Measurements from ENCODE around the gene AKIP1.
"Not testable (repeated sequence)": the region's sequence is repeated elsewhere in the genome, so short reads cannot be mapped to it uniquely, and the experiment has no call there.

AKIP1 gene, protein sequence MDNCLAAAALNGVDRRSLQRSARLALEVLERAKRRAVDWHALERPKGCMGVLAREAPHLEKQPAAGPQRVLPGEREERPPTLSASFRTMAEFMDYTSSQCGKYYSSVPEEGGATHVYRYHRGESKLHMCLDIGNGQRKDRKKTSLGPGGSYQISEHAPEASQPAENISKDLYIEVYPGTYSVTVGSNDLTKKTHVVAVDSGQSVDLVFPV

DNA sequence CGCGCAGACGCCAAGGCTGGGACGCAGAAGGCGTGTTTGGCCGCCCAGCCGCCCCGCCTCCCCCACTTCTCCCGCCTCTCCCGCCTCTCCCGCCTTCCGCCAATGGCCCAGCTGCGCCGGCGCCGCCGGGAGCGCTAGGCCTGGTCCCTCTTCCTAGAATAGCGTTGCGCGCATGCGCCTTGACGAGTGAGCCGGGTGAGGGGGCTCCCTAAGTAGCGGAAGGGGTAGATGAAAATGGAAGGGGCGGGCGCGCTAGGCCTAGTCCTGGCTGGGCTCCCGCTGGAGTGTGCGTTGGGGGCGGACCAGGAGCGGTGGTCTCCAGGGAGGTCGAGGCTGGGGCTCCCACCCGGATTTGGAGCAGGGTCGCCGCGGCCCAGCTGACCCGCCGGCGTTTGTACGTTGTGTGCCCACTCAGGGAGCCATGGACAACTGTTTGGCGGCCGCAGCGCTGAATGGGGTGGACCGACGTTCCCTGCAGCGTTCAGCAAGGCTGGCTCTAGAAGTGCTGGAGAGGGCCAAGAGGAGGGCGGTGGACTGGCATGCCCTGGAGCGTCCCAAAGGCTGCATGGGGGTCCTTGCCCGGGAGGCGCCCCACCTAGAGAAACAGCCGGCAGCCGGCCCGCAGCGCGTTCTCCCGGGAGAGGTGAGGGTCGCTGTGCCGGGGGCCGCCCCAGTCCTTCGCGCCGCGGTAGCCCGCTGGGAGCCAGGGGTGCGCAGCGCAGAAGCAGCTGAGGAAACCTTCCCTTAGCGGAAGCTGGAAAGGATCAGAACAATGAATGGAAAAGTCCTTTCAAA lies at the start of gene AKIP1:
Gene AKIP1, plus strand, starts transcription at position 161 of the 795 bp plus-strand sequence. Its CDS starts 261 bp downstream, at position 422.
- DNase-seq (ENCODE audit: low spot score): peak; percentile 98

DNA sequence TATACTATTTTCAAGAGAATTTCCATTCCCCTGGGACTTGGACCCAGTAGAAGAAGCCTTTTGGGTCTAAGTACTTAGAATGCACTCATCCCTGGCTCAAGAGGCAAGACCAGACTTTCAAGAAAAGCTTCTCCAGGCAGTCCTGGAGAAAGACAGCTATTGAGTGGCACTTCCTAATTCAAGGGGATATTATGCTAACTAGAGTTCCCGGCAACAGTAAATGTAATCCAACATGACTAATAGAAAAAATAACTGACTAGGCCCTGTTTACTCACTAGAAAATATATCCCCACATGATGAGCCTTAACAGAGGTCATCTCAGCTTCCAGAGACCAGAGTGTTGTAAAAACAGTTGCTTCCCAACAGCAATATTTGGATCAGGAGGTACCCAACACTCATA lies 47.2 kb upstream of the AKIP1 start:
- DNase-seq (ENCODE audit: low spot score): no peak

DNA sequence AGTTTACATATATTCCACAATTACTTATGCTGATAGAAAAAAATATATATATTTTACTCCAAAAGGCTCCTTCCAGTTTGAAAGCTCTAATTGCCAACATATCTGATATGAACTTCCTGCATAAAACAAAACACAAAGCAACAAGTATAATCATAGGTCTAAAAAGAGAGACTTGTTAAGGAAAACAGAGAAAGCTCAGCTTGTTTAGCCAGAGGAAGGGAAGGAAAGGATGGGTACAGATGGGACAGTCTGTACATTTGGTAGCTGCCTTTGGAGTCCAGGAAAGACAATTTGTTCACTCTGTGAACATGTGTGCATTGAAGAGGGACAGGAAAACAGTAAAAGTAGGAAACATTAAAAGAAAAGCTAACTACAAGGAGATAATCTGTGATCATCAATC lies 45.7 kb upstream of the AKIP1 start:
- no peak for DNase-seq (ENCODE audit: low spot score)

DNA sequence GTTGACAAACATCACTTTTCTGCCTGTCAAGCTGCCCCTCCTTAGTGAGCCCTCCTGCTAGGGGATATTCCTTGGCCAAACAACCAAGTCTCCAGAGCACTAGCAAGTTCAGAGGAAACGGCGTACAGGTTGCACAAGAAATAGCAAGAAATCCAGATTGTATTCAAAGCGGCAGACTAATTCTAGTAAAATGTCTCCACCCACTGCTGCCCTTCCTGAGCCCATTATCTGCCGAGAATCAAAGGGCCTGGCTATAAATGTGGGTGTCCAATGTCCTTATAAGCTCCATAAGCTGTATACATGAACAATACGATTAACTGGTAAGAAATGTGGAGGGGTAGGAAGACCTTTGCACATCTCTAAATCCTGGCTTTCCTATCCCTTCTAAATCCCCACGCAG lies 44.0 kb upstream of the AKIP1 start:
- no peak for DNase-seq (ENCODE audit: low spot score)

DNA sequence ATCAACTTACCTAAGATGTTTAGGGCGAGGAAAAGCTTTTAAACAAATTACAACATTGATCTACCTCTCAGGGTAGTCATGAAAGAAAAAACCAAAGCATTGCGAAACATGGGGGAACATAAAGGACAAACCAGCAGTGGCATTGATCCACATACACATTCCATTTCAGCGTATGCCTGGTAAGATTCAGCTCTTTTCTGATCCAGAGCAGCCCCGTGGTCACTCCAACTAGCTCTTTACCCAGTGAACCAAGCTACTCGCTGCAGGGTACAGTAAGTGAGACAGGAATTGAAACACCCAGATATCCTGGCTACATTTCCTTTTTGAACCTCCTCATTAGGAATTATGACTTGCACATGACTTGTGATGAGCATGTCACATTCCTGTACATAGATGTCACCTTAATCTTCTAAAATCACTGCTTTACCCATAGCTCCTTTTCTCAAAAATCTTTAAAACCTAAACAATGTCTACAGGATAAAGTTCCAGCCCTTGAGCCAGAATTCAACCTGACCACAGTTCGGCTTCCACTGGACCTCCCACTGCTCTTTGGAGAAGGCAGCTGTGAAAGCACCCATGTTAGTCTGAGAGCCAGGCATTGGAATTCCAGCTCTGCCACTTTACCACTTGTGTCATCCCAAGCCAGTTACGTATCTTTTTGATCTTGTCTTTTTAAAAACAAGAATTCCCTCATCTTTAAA lies 42.9 kb upstream of the AKIP1 start:
- no peak for DNase-seq (ENCODE audit: low spot score)

DNA sequence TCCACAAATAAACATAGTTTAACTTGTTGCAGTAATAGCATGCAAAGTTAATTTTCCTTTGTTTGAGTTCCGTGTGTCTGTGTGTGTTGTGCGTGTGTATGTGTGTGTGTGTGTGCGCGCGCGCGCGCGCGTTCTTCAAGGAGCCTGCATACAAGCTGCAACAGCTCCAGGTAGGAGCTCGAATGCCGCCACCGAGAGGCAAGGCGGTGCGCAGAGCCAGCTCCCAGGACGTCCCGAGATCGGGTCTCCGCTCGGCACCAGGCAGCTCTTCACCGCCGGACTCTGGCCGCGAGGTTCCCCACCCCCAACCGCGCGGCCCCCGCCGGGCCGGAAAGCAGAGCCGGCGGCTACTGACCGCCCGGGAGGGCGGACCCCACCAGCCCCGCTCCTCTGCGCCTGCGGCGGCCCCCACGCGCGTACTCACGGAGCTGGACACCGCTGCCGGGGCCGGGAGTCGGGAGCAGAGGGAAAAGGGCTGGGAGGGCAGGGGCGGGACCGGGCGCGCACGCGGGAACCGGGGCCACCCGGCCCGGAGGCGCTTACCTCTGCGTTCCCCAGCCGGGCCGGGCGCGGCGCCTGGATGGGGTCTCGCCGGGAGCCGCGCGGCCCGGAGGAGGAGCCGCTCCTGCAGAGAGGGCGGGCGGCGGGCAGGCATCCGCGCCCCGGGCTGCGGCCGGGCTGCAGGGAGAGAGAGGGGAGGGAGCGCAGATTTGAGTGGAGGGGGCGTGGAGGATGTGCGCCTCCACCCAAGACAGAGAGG lies 40.4 kb upstream of the AKIP1 start:
- DNase-seq (ENCODE audit: low spot score): no peak

DNA sequence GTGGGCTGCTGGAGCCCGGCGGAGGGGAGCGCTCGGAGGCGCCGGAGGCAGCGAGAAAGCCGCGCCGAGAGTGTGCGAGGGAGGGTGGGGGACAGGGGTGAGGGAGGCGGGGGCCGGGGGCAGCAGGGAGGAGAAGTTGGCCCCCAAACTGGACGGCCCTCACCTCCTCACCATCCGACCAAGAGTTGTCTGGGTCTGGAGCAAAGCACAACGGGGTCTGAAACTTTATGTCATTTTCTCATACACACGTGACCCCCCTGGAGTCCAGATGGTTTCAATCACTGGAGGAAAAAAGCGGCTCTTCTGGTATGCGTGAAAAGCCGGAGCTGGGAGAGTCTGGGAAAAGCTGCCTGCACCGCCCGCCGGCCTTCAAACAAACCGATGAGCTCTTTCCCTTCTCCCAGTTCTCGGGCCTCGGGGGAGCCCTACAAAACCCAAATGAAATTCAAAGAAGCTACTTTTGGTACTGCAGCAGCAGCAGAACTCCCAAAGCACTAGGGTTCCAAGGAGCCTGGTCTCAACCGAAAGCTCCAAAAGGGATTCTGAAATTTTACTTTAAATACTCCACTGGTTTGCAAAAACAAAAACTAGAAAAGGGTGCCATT lies 39.7 kb upstream of the AKIP1 start:
- DNase-seq (ENCODE audit: low spot score): peak; percentile 91

DNA sequence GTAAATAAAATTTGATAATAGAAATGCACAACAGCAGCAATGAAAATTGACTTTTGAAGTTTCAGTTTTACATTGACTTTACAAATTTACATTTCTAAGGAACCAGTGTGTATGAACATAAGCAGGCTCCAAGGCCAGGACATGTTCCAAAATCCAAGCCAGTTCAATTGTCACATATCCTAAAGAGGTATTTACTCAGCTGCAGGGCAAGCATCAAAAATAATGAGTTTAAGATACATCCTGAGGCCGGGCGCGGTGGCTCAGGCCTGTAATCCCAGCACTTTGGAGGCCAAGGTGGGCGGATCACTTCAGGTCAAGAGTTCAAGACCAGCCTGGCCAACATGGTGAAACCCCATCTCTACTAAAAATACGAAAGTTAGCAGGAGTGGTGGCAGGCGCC lies 39.0 kb upstream of the AKIP1 start:
- DNase-seq (ENCODE audit: low spot score): no peak

DNA sequence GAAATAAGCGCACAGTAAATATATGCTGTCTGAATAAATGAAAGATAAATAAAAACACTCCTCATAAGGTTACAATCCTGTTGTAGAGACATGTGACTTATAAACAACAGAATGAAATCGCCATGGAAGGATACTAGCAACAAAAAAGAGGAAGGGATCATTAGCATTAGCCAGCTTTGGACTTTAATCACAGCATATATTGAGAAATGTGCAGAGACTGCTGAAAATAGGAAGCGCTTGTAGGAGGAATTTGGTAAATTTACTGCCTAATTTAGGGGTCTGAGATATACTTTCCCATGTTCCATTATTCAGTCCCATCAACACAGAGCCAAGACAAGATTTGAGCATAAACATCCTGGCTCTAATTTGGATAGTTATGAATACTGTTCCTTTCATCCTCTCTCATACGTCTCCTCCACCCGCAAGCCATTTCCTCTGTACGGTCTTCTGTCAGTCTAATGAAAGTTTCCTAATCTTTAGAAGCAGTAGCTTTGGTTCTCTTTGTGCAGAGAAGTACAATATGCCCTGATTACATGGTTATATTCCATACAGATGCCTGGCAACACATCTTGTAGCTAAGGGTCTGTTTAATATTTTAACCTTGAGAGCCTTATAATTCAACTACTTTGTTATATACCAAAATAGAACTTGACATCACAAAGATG lies 37.1 kb upstream of the AKIP1 start:
- no peak for DNase-seq (ENCODE audit: low spot score)

DNA sequence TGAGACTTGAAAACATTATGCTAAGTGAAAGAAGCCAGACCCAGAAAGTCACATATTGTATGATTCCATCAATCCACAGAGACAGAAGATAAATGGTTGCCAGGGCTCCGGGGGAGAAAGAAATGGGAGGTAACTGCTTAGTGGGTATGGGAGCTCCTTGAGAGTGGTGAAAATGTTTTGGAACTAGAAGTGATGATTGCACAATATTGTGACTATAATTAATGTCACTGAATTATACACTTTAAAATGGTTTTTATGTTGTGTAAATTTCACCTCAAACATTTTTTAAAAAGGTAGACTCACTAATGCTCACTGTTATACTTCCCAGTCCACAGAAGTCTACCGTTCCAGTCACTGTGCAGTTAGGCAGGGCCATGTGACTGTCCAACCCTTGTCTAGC lies 32.2 kb upstream of the AKIP1 start:
- no peak for DNase-seq (ENCODE audit: low spot score)

DNA sequence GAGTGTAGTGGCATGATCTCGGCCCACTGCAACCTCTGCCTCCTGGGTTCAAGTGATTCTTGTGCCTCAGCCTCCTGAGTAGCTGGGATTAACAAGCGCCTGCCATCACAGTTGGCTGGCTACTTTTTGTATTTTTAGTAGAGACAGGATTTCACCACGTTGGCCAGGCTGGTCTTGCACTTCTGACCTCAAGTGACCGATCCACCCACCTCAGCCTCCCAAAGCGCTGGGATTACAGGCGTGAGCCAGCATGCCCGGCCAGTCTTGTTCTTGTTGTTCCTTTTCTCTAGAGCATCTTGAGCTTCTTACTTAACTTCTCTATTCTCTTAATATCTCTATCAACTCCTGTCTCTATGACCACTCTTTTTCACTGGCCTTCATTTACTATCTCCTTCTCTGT lies 29.4 kb upstream of the AKIP1 start:
- DNase-seq (ENCODE audit: low spot score): not testable (repeated sequence)

DNA sequence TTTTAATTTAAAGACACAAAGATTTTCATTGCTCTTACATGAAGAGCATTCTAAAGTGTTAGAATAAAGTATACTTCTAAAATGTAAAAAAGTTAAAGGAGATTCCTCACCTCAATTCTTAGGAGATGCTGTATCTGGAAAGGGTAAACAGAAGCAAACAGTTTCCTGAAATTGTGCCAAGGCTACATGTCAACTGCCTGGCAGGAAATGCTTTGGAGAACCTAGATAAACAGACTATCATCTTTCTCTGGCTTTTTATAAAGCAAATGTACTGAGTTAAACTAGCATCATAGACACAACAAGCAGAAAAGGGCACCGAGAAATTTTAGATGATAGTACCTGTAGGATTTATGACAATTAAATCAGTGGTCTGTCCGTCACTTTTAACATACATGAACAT lies 24.7 kb upstream of the AKIP1 start:
- DNase-seq (ENCODE audit: low spot score): no peak

DNA sequence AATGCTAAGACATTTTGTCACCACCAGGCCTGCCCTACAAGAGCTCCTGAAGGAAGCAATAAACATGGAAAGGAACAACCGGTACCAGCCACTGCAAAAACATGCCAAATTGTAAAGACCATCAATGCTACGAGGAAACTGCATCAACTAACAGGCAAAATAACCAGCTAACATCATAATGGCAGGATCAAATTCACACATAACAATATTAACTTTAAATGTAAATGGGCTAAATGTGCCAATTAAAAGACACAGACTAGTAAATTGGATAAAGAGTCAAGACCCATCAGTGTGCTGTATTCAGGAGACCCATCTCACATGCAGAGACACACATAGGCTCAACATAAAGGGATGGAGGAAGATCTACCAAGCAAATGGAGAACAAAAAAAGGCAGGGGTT lies 19.8 kb upstream of the AKIP1 start:
- DNase-seq (ENCODE audit: low spot score): not testable (repeated sequence)

DNA sequence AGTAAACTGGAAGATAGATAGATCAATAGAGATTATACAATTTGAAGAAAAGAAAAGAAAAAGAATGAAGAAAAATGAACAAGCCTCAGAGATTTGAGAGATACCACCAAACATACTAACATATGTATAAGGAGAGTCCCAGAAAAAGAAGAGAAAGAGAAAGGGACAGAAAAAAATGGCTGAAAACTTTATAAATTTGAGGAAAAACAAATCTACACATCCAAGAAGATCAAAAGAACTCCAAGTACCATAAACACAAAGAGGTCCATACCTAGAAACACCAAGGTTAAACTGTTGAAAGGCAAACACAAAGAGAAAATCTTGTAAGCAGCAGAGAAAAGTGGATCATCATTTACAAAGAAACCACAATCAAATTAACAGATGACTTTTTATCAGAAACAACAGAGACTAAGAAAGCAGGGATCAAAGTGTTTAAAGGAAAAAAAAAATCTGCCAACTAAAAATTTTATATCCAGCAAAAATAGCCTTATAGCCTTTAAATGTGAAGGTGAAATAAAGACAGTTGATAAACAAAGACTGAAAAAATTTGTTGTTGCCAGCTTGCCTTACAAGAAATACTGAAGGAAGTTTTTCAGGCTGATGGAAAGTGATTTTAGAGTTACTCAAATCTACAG lies 11.8 kb upstream of the AKIP1 start:
- no peak for DNase-seq (ENCODE audit: low spot score)

DNA sequence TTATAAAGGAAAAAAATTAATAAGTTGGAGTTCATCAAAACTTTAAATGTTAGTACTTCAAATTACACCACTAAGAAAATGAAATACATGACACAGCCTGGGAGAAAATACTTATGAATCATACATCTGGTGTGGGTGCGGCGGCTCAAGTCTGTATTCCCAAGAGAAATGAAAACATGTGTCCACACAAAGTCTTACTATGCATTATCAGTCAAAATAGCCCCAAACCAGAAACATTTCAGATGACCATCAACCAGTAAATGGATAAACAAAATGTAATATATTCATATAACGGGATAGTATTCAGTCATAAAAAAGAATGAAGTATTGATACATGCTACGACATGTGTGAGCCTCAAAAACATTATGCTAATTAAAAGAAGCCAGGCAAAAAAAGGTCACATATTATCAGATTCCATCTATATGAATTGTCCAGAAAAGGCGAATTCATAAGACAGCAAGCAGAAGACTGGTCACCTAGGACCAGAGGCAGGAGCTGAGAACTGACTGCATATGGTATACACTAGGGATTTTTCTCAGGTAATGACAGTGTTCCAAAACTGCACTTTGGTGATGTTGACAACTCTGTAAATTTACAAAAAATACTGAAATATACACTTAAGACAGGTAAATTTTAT lies 5.3 kb upstream of the AKIP1 start:
- DNase-seq (ENCODE audit: low spot score): no peak

DNA sequence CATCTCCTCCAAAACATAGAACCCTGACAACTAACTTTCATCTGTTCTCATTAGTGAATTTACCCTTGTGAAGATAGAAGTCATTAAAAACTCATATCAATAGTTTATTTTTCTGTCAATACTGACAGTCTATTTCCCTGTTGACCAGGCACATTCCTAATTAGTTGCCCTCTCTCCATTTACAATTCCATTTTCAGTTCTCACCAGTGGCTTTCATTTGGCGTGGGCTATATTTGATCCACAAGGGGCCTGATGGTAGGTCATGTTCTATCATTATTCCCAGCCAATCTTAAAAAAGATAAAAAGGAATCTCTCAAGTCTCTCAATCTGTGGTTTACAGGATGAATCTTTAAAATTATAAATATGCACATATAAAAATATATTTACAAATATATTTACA lies 3.9 kb upstream of the AKIP1 start:
- no peak for DNase-seq (ENCODE audit: low spot score)

DNA sequence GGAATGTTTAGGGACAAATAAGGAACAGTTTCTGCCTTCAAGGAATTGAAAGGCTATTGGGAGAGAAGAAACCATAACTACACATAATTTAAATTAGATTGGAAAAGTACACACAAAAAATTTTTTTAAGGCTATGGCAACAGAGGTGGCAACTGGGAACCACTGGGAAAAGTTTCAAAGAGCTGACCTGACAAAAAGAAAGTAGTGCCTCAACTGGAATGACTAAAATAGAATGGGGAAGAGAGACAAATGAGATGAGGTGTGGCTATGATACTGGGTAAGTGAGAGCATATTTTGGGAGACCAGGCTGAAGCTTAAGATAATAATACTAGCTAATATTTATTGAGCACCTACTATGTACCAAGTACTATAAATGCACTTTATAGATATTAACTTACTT lies 2.9 kb upstream of the AKIP1 start:
- no peak for DNase-seq (ENCODE audit: low spot score)

DNA sequence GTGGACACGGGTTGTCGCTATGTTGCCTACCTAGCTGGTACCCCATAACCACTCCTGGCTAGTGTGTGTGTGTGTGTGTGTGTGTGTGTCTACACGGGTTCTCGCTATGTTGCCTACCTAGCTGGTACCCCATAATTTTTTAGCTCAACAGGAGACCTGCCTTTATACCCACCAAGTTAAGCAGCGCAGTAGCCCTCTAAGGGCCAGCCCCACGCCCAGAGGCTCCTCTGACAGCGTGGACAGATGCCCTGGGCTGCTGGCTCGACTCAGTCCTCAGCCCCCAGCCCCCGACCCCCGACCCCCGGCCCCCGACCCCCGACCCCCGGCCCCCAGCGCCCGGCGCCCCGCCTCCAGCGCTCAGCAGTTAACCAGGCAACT lies 351 bp upstream of the AKIP1 start:
- DNase-seq (ENCODE audit: low spot score): no peak

DNA sequence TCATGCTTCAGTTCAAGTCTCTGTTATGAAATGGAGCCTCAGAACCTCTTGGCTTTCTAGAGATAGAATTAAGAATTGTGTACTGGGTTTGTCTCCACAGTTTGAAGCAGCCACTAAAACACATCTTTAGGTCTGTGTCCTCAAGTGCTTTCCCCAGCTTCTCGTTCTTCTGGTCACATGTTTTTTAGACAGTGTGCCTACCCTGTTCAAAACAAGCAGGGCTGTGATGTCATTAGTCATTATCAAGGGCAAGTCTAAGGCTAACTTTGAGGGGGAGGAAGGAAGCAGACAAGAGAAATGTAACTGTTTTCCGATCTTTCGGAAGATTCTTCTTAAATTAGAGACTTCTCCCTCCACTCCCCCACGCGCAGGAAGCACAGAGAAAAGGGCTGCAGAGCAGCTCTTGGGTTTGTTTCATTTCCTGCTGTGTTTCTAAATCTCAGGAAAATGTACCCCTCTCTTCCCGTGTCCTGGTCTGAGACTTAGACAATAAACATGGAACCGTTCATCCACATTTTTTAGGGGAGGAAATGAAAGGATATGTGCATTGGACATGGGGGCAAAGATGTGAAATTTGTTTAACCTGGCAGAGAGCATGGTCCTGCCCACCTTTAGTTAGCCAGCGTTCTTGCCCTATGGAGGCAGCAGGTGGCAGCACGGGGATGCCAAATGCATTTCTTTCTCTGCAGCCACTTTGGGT lies 3.1 kb downstream of the AKIP1 start:
- DNase-seq (ENCODE audit: low spot score): peak; percentile 58

DNA sequence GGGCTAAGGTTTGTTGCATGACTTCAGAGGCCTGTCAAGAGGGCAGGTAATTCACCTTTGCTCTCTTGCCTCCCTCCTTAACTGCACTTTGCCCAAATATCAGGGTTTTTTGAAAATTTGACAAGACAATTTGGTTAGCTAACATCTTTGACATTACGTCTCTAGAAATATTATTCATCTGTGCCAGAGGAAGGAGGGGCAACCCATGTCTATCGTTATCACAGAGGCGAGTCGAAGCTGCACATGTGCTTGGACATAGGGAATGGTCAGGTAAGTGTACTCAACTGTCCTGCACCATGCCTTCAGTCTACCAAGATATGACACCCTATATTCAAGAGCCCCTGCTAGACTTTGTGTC lies 3.7 kb downstream of the AKIP1 start:
- peak; percentile 38 for DNase-seq (ENCODE audit: low spot score)

Data from left forelimb (tissue), 1 donor.